Right lobe of liver (tissue), 4 donors: Measurements from ENCODE around the gene CDH15.

Source experiments
- POLR2A ChIP-seq: fragments of 450-650 bp; IDR thresholded peaks from one replicate; pipeline ENCODE4 v1.6.1; 2017; ENCODE audit warnings: antibody characterized with exemption, mild to moderate bottlenecking
- TF ChIP-seq, protein P1 (sequence below), 4 donors: fragments of 200-600 bp in 3 of 4; fragments of 450-650 bp in 1 of 4; IDR thresholded peaks; one replicate each; pipeline versions ENCODE4 v1.5.1 to v1.8.0; 2016 to 2022; ENCODE audit warnings: antibody characterized with exemption in 4 of 4, mild to moderate bottlenecking in 2 of 4
- donor health status: DM: no; HTN: no; CAD: no.
- donor health status: DM: no; HTN: no; CAD: no.
- donor health status: DM: no; HTN: yes; CAD: no.

DNA sequence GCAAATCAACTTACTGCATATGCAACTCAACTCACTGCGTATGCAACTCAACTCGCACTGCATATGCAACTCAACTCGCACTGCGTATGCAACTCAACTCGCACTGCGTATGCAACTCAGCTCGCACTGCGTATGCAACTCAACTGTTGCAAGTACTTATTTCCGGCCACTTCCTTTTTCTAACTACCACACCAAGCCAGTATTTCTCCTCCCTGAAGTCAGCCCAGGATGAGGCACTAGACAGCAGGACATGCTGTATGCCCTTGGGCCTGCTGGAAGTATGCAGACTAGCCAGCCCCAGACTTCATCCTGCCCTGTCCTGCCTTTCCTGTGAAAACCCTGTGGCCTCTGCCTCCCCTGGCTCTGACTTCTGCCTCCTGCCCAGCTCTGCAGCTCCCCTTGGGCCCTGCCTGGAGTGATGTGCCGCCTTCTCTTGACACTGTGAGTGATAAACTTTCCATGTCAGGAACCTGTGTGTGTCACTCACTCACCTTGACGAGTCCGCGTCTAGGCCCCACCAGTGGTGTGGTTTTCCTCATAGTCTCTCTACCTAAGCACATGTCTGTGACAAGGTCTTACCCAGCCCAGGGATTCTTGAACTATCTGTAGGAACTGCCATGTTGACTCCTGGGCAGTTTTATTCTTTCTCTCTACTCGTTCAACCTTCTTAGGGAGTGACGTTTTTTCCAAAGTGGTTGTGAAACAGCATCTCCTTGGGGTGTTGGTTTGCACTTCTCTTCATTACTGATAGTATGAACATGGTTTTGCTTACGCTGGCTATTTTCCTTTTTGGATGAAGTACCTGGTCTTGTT, 62.3 kb downstream of the CDH15 start:
- TF ChIP-seq, protein P1, sequence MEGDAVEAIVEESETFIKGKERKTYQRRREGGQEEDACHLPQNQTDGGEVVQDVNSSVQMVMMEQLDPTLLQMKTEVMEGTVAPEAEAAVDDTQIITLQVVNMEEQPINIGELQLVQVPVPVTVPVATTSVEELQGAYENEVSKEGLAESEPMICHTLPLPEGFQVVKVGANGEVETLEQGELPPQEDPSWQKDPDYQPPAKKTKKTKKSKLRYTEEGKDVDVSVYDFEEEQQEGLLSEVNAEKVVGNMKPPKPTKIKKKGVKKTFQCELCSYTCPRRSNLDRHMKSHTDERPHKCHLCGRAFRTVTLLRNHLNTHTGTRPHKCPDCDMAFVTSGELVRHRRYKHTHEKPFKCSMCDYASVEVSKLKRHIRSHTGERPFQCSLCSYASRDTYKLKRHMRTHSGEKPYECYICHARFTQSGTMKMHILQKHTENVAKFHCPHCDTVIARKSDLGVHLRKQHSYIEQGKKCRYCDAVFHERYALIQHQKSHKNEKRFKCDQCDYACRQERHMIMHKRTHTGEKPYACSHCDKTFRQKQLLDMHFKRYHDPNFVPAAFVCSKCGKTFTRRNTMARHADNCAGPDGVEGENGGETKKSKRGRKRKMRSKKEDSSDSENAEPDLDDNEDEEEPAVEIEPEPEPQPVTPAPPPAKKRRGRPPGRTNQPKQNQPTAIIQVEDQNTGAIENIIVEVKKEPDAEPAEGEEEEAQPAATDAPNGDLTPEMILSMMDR (IDR thresholded peaks at IDR 0.05) = no peak
- no peak for TF ChIP-seq POLR2A
